Panc1 (cell line): ENCODE results near the gene NFATC4.

Experiments
- POLR2AphosphoS5 ChIP-seq: IDR thresholded peaks from 2 replicates; pipeline ENCODE4 v1.6.1; 2012; ENCODE audit warnings: mild to moderate bottlenecking, low read depth, low read length, moderate library complexity
- TF ChIP-seq, protein P1 (sequence below): fragments of 450-650 bp; IDR thresholded peaks from 2 replicates; pipeline ENCODE4 v1.5.1; 2017; ENCODE audit warnings: mild to moderate bottlenecking

DNA sequence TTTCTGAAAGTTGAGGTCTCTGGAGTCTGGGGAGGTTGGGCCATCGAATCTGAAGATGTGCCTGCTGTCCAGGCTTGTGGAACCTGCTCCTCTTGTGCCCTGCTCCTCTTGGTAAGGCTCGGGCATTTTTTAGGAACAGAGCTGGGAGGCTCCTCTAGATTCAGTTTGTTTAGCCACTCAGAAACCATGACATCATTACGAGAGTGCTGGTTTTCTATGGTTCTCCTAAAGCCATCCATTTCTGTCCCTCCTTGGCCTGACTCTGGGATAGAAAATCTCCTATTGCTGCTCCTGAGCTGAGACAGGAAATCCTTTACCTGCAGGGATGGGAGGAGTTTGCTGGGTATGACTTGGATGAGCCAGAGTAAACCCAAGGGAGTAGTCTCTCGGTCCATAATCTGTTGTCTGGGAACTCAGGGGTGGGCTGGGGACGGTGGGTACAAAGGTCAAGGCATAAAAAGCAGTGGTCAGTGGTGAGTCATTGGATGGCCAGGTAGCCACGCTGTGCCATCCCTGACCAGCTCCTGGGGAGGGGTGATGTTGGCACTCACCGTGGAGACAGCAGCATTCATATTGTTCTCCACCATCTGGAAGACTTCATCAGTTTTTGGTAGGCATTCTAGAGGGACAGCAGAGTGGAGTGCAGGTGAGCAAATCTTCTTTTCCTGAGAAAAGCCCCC is 30.7 kb upstream of the NFATC4 start:
- TF ChIP-seq, protein P1, sequence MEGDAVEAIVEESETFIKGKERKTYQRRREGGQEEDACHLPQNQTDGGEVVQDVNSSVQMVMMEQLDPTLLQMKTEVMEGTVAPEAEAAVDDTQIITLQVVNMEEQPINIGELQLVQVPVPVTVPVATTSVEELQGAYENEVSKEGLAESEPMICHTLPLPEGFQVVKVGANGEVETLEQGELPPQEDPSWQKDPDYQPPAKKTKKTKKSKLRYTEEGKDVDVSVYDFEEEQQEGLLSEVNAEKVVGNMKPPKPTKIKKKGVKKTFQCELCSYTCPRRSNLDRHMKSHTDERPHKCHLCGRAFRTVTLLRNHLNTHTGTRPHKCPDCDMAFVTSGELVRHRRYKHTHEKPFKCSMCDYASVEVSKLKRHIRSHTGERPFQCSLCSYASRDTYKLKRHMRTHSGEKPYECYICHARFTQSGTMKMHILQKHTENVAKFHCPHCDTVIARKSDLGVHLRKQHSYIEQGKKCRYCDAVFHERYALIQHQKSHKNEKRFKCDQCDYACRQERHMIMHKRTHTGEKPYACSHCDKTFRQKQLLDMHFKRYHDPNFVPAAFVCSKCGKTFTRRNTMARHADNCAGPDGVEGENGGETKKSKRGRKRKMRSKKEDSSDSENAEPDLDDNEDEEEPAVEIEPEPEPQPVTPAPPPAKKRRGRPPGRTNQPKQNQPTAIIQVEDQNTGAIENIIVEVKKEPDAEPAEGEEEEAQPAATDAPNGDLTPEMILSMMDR, result no peak
- no peak for TF ChIP-seq POLR2AphosphoS5
